Pancreas (tissue), 10 donors: Measurements from ENCODE around the gene NF1. TPM values are rescaled to one million over a fixed set of nuclear protein-coding genes. Genes with fewer than 3 reads are reported as not detected.

Experiments
- ATAC-seq, 4 donors: fragments of 200-7000 bp; cut with Tn5 transposase; one replicate each; pipeline versions ENCODE4 v1.8.0 to v1.9.1; 2020; ENCODE audit warnings: mild to moderate bottlenecking in 4 of 4, moderate library complexity in 4 of 4
- DNase-seq, 6 donors: peaks; one replicate each; pipeline ENCODE4 v3.0.0-alpha.2; 2020
- FAIRE-seq: peaks from 2 replicates; lab custom pipeline; 2012; peaks lifted over from hg19 to GRCh38; lab: Jason Lieb, UNC
- H3K27ac ChIP-seq, 4 donors: fragments of 200-600 bp; sonication (generic); 1 replicate in 3 of 4; 2 replicates in 1 of 4; pipeline versions ENCODE4 v1.5.0 to v1.8.0; 2020
- H3K27me3 ChIP-seq, 4 donors: fragments of 200-600 bp; one replicate each; pipeline ENCODE4 v1.8.0; 2021
- H3K36me3 ChIP-seq, 3 donors: fragments of 200-600 bp; sonication (generic) in 1 of 3; one replicate each; pipeline versions ENCODE4 v1.5.0 to v1.8.0; 2020 to 2021
- H3K4me1 ChIP-seq, 3 donors: fragments of 200-600 bp; one replicate each; pipeline ENCODE4 v1.8.0; 2021
- H3K4me3 ChIP-seq, 4 donors: fragments of 200-600 bp; sonication (generic) in 2 of 4; one replicate each; pipeline versions ENCODE4 v1.5.0 to v1.8.0; 2020 to 2021
- H3K9me3 ChIP-seq, 4 donors: fragments of 200-600 bp; one replicate each; pipeline ENCODE4 v1.8.0; 2021
- WGBS, 2 donors: extraction: QIAGEN DNeasy Blood & Tissue Kit; methylation state at CpG; one replicate each; pipeline ENCODE4 v1.1.7; 2013; 5-methylcytosine and 5-hydroxymethylcytosine counted together
- intact Hi-C, 3 donors: fragments of 100-400 bp; cut with DNase I; formaldehyde crosslinking; loops; one replicate each; pipeline versions ENCODE4 v1.11.1 to v1.14.2; 2022
- polyA plus RNA-seq, 2 donors: library from polyadenylated mRNA; stranded (reverse); fragments of 200-250 nt; gene quantifications; one replicate each; pipeline ENCODE4 v1.2.3, GENCODE V29; 2013
- total RNA-seq, 6 donors: library from RNA; stranded (reverse); fragmentation: NEBNext Ultra II Directional in 4 of 6; extraction: Animal tissue kit (Norgen Biotek cat#: 25700) in 4 of 6; gene quantifications; one replicate each; pipeline versions ENCODE4 v1.2.1 to v1.2.4, GENCODE V29; 2021 to 2023
- TF ChIP-seq, protein P1 (sequence below), 4 donors: fragments of 200-600 bp; sonication (generic) in 3 of 4; IDR thresholded peaks; one replicate each; pipeline versions ENCODE4 v1.5.0 to v1.8.0; 2021; ENCODE audit warnings: antibody characterized with exemption in 4 of 4
- donor health status: healthy with polysubstance abuse.
- donor health status: DM: no; HTN: no; CAD: no; lungs with moderate emphysema.
- donor health status: DM: no; HTN: no; CAD: no.
- donor health status: control.
- donor health status: control.
- donor health status: Bipolar disorder and iron deficiency.
- donor health status: DM: yes; HTN: yes; CAD: no.
- donor health status: DM: no; HTN: no; CAD: no.
- donor health status: DM: no; HTN: no; CAD: no.
- donor health status: DM: yes; HTN: yes; CAD: no.

NF1 gene
- total and polyA plus RNA-seq, 8 donors, result 6.6 to 38.4 (median 27.8) TPM

DNA sequence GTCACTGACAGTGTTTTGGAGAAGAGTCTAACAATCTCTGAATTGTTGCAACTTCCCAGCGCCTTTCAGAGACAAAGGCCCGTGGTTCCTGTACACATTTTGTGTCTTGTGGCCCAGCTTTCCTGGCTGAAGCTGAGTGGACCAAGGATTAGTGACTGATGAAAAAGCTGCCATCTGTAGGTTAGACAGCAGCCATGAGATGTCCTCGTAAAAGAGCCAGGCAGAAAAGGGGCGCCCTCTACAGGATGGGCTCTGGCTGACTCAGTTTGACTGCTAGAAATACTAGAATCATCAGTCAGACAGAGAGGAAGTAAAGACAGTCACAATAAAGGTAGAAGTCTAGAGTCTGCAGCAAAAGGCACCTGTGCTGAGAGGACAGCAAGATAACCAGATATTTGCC is 26.5 kb upstream of the NF1 start:
- ATAC-seq (peak in 1 of 4 donors; percentile 55), DNase-seq (no peak), FAIRE-seq (no peak)
- TF ChIP-seq, protein P1, sequence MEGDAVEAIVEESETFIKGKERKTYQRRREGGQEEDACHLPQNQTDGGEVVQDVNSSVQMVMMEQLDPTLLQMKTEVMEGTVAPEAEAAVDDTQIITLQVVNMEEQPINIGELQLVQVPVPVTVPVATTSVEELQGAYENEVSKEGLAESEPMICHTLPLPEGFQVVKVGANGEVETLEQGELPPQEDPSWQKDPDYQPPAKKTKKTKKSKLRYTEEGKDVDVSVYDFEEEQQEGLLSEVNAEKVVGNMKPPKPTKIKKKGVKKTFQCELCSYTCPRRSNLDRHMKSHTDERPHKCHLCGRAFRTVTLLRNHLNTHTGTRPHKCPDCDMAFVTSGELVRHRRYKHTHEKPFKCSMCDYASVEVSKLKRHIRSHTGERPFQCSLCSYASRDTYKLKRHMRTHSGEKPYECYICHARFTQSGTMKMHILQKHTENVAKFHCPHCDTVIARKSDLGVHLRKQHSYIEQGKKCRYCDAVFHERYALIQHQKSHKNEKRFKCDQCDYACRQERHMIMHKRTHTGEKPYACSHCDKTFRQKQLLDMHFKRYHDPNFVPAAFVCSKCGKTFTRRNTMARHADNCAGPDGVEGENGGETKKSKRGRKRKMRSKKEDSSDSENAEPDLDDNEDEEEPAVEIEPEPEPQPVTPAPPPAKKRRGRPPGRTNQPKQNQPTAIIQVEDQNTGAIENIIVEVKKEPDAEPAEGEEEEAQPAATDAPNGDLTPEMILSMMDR (IDR thresholded peaks at IDR 0.05), result no peak
- Histone ChIP-seq H3K9me3 (no peaks in the 10 kb centered on the region), H3K27me3 (no peaks in the 10 kb centered on the region), H3K36me3 (no peaks in the 10 kb centered on the region), H3K4me1 (peaks cover 0 to 7% (median 0%) of the 10 kb centered on the region in 3 donors), H3K27ac (no peak overlapping the region), H3K4me3 (no peak overlapping the region)
- intact Hi-C loops, result no loop called here
- 60 to 62% methylated on average over 4 of the region's 4 CpGs for WGBS, 2 donors

- Histone ChIP-seq H3K4me3 (no peak overlapping the region), H3K9me3 (no peaks in the 10 kb centered on the region), H3K4me1 (peaks cover 0 to 7% (median 0%) of the 10 kb centered on the region in 3 donors), H3K36me3 (no peaks in the 10 kb centered on the region), H3K27me3 (no peaks in the 10 kb centered on the region), H3K27ac (no peak overlapping the region)
- ATAC-seq (no peak), FAIRE-seq (no peak), DNase-seq (no peak)
- intact Hi-C loops, result no loop called here
- TF ChIP-seq, protein P1 (IDR thresholded peaks at IDR 0.05), result no peak
These were observed 22.6 kb upstream of the NF1 start for GRCh38 chr17:31072186-31072585.

GRCh38 chr17:31073411-31073810 is 21.4 kb upstream of the NF1 start:
- H3K36me3 ChIP-seq, result no peaks in the 10 kb centered on the region
- H3K27ac ChIP-seq, result no peak overlapping the region
- no peaks in the 10 kb centered on the region for H3K9me3 ChIP-seq
- H3K4me1 ChIP-seq, result no peaks in the 10 kb centered on the region
- DNase-seq (no peak), FAIRE-seq (no peak), ATAC-seq (no peak)
- no peaks in the 10 kb centered on the region for H3K27me3 ChIP-seq
- intact Hi-C loops, result no loop called here
- WGBS, 2 donors, result 35 to 40% methylated on average over 4 of the region's 4 CpGs
- no peak overlapping the region for H3K4me3 ChIP-seq
- TF ChIP-seq, protein P1 (IDR thresholded peaks at IDR 0.05), result no peak

DNA sequence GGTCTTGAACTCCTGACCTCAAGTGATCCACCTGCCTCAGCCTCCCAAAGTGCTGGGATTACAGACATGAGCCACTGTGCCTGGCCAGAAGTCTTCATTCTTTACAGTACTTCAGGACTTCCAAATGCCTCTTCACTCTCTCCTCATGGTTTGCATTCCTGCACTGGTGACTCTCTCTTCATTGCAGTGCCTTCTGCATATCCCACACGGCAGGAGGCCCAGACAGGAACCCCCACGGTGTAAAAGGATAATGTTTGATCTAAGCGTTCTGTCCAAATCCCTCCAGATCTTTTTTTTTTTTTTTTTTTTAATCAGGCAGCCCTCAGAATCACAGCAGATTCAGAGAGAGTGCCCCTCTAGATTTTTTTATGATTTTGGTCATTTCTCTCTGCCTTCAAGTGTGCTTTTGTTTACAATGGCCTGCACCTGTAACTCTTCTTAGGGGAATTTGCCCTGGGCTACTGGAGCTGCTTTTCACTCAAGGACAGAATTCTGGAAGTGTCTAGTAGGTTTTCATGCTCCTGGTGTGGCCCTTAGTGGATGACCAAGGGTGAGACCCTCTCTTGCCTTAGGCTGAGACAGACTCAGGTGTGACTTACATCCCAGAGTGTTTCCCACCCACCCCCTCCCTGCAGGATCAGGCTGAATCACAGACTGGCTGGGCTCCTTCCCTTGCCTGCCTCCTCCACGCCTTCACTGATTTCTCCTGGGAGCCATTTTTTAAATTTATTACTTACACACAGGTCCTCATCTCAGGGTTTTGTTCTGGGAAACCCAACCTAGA is 19.8 kb upstream of the NF1 start:
- DNase-seq (no peak), FAIRE-seq (no peak), ATAC-seq (no peak)
- H3K4me3 ChIP-seq, result no peak overlapping the region
- TF ChIP-seq, protein P1 (IDR thresholded peaks at IDR 0.05), result no peak
- H3K9me3 ChIP-seq, result no peaks in the 10 kb centered on the region
- no peaks in the 10 kb centered on the region for H3K4me1 ChIP-seq
- no peak overlapping the region for H3K27ac ChIP-seq
- intact Hi-C loops, result no loop called here
- H3K27me3 ChIP-seq, result no peaks in the 10 kb centered on the region
- no peaks in the 10 kb centered on the region for H3K36me3 ChIP-seq
- 56 to 60% methylated on average over 4 of the region's 4 CpGs for WGBS, 2 donors

GRCh38 chr17:31078290-31078689 is 16.5 kb upstream of the NF1 start:
- FAIRE-seq, result no peak
- Histone ChIP-seq H3K9me3 (no peaks in the 10 kb centered on the region), H3K36me3 (no peaks in the 10 kb centered on the region), H3K4me3 (no peak overlapping the region), H3K27me3 (no peaks in the 10 kb centered on the region), H3K4me1 (no peaks in the 10 kb centered on the region), H3K27ac (no peak overlapping the region)
- 48 to 60% methylated on average over 4 of the region's 4 CpGs for WGBS, 2 donors
- no peak for ATAC-seq
- TF ChIP-seq, protein P1 (IDR thresholded peaks at IDR 0.05), result no peak
- intact Hi-C loops, result no loop called here
- DNase-seq, result no peak
